Ovary (tissue), 9 donors: ENCODE data around the gene NOCT. TPM values are rescaled to one million over a fixed set of nuclear protein-coding genes. Genes with fewer than 3 reads are reported as not detected.

Experiments
- DNase-seq, 5 donors: peaks; one replicate each; pipeline ENCODE4 v3.0.0-alpha.2; 2019 to 2020
- H3K27ac ChIP-seq, 2 donors: fragments of 200-600 bp; one replicate each; pipeline versions ENCODE4 v1.5.1 to v1.8.0; 2019 to 2022
- H3K27me3 ChIP-seq: fragments of 200-600 bp; one replicate; pipeline ENCODE4 v1.8.0; 2022
- H3K36me3 ChIP-seq: fragments of 200-600 bp; sonication (generic); one replicate; pipeline ENCODE4 v1.5.1; 2019
- H3K4me1 ChIP-seq: one replicate; pipeline ENCODE4 v1.8.1; 2013; ENCODE audit warnings: mild to moderate bottlenecking, moderate library complexity; ENCODE audit not compliant: insufficient read depth
- H3K4me3 ChIP-seq: fragments of 200-600 bp; sonication (generic); one replicate; pipeline ENCODE4 v1.5.1; 2017
- H3K9me3 ChIP-seq, 2 donors: fragments of 200-600 bp in 1 of 2; sonication (generic) in 1 of 2; one replicate each; pipeline versions ENCODE4 v1.5.1 to v1.8.1; 2013 to 2019; ENCODE audit warnings: mild to moderate bottlenecking in 1 of 2, moderate library complexity in 1 of 2
- CTCF ChIP-seq, 3 donors: fragments of 450-650 bp in 2 of 3; fragments of 200-600 bp in 1 of 3; IDR thresholded peaks; one replicate each; pipeline versions ENCODE4 v1.5.1 to v1.8.0; 2016 to 2022; ENCODE audit warnings: antibody characterized with exemption in 3 of 3, mild to moderate bottlenecking in 1 of 3
- EP300 ChIP-seq: sonication (generic); formaldehyde crosslinking; IDR thresholded peaks from one replicate; pipeline ENCODE4 v1.6.1; 2017; ENCODE audit warnings: antibody characterized with exemption
- POLR2A ChIP-seq: fragments of 450-650 bp; IDR thresholded peaks from one replicate; pipeline ENCODE4 v1.6.1; 2017; ENCODE audit warnings: antibody characterized with exemption, mild to moderate bottlenecking, moderate library complexity
- WGBS, 3 donors: extraction: QIAGEN DNeasy Blood & Tissue Kit in 1 of 3; methylation state at CpG; one replicate each; pipeline versions ENCODE4 v1.1.5 to v1.1.7; 2013 to 2017; 5-methylcytosine and 5-hydroxymethylcytosine counted together
- intact Hi-C, 4 donors: fragments of 100-400 bp; cut with DNase I; formaldehyde crosslinking; loops; one replicate each; pipeline versions ENCODE4 v1.11.0 to v1.15.1; 2022 to 2023
- polyA plus RNA-seq, 2 donors: library from polyadenylated mRNA; stranded (reverse); fragments of 200-250 nt in 1 of 2; fragments of 350-450 nt in 1 of 2; fragmentation: Illumina TruSeq in 1 of 2; extraction: RNeasy Lipid Tissue Mini Kit (QIAGEN cat#74804) in 1 of 2; gene quantifications; one replicate each; pipeline ENCODE4 v1.2.3, GENCODE V29; 2013 to 2014
- total RNA-seq, 7 donors: library from RNA; depleted of rRNA in 2 of 7; stranded (reverse); fragments of >200 nt in 2 of 7; fragmentation: NEBNext Ultra II Directional in 3 of 7; extraction: Animal tissue kit (Norgen Biotek cat#: 25700) in 3 of 7; gene quantifications; one replicate each; pipeline versions ENCODE4 v1.1.0 to v1.2.4, GENCODE V29; 2016 to 2023
- donor health status: DM: no; HTN: no; CAD: no; lungs with moderate emphysema.
- donor health status: DM: no; HTN: no; CAD: no.
- donor health status: Bipolar disorder and iron deficiency.
- donor health status: DM: yes; HTN: yes; CAD: no.
- donor health status: DM: no; HTN: no; CAD: no.
- donor health status: DM: yes; HTN: yes; CAD: no.

The NOCT gene
- total and polyA plus RNA-seq, 9 donors = 0.54 to 5.9 (median 1.8) TPM

- no peaks in the 10 kb centered on the region for H3K36me3 ChIP-seq
- H3K4me1 ChIP-seq = no peaks in the 10 kb centered on the region
- 93 to 97% (median 94%) methylated on average over 2 of the region's 2 CpGs for WGBS, 3 donors
- no peak overlapping the region for H3K4me3 ChIP-seq
- H3K27me3 ChIP-seq = no peaks in the 10 kb centered on the region
- H3K27ac ChIP-seq = no peak overlapping the region
- H3K9me3 ChIP-seq = no peaks in the 10 kb centered on the region
- TF ChIP-seq CTCF (IDR thresholded peaks at IDR 0.05) (no peak), EP300 (no peak)
- intact Hi-C loops = no loop called here
- no peak for DNase-seq
Measured at GRCh38 chr4:139044291-139044690, 28.7 kb downstream of the NOCT start.

DNA sequence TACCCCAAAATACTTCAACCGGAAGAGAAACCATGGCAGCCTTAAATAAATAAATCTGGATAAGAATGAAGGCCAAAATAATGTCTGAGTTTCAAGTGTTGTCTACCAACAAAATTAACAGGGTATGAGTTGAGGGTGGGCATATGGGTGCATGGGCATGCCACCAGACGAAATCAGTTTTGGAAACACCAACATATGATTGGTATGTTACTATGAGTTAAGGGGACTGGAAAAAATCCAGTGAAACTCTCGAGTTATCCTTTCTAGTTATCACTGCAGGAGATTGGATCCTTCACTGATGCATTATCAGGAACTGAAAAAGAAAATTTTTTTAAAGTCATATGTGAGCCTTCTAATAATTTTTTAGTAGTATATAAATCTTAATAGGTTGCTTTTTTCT, 32.4 kb downstream of the NOCT start:
- intact Hi-C loops = no loop called here
- no peak for TF ChIP-seq POLR2A
- TF ChIP-seq CTCF (IDR thresholded peaks at IDR 0.05) = no peak
- TF ChIP-seq EP300 = no peak
- Histone ChIP-seq H3K27ac (no peak overlapping the region), H3K27me3 (no peaks in the 10 kb centered on the region), H3K9me3 (no peaks in the 10 kb centered on the region), H3K4me3 (no peak overlapping the region), H3K4me1 (no peaks in the 10 kb centered on the region), H3K36me3 (no peaks in the 10 kb centered on the region)
- no peak for DNase-seq
- 74 to 86% (median 80%) methylated on average over 3 of the region's 3 CpGs for WGBS, 3 donors

- no peaks in the 10 kb centered on the region for H3K9me3 ChIP-seq
- 84 to 93% (median 86%) methylated on average over 2 of the region's 2 CpGs for WGBS, 3 donors
- no peak overlapping the region for H3K4me3 ChIP-seq
- H3K27ac ChIP-seq = no peak overlapping the region
- no peak for DNase-seq
- intact Hi-C loops = no loop called here
- peaks cover 4% of the 10 kb centered on the region for H3K4me1 ChIP-seq
- TF ChIP-seq CTCF (IDR thresholded peaks at IDR 0.05) (no peak), EP300 (no peak)
- no peaks in the 10 kb centered on the region for H3K27me3 ChIP-seq
- no peaks in the 10 kb centered on the region for H3K36me3 ChIP-seq
Measured at GRCh38 chr4:139050446-139050845, 34.9 kb downstream of the NOCT start.

DNA sequence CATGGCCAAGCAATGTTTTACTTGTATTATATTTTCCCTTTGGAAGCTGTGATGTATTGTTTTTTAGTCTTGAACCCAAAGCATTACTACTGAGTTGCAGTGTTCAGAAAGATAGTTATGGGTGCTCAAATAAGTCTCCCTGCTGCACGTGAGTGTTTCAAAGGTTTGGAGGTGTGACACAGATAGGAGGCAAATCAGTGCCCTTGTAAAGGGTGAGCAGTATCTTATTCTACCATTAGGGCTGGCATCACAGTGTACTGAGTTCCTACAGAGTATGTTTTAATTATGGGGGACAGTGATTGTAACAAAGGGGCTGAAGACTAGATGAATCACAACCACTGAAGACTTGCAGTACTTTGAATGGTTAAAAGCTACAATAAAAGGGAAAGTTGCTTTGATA, 38.3 kb downstream of the NOCT start:
- Histone ChIP-seq H3K4me1 (peaks cover 4% of the 10 kb centered on the region), H3K27ac (no peak overlapping the region), H3K4me3 (no peak overlapping the region), H3K27me3 (no peaks in the 10 kb centered on the region), H3K36me3 (no peaks in the 10 kb centered on the region), H3K9me3 (no peaks in the 10 kb centered on the region)
- no peak for TF ChIP-seq CTCF (IDR thresholded peaks at IDR 0.05)
- TF ChIP-seq POLR2A = no peak
- no peak for TF ChIP-seq EP300
- WGBS, 3 donors = 81 to 95% (median 92%) methylated on average over 1 of the region's 1 CpG
- intact Hi-C loops = no loop called here
- DNase-seq = no peak
